Activated naive CD8-positive, alpha-beta T cell treated with anti-CD3 and anti-CD28 coated beads, Interleukin-2, amount 10 ng/mL, durations not matched to agents 7 days and 5 days (primary cell): ENCODE results near the gene SEMA3C. TPM values are rescaled to one million over a fixed set of nuclear protein-coding genes. Genes with fewer than 3 reads are reported as not detected.

Experiments
- ATAC-seq: fragments of 150-1000 bp; cut with Tn5 transposase; one replicate; pipeline ENCODE4 v1.10.0; 2021; ENCODE audit warnings: low read depth, moderate library complexity
- POLR2A ChIA-PET: fragments of 350-600 bp; sonication (Branson Sonifier 250); formaldehyde crosslinking; loops from one replicate; lab custom pipeline; 2021; ENCODE audit warnings: antibody characterized with exemption; lab: Charles Lee
- DNase-seq: peaks from one replicate; pipeline ENCODE4 v3.0.0; 2021
- H3K27ac Mint-ChIP-seq: one replicate; pipeline ENCODE4 v1.8.0; 2022; ENCODE audit warnings: mild to moderate bottlenecking, mixed read lengths
- H3K27me3 Mint-ChIP-seq: one replicate; pipeline ENCODE4 v1.8.0; 2022; ENCODE audit warnings: mild to moderate bottlenecking, moderate library complexity, mixed read lengths
- H3K36me3 Mint-ChIP-seq: one replicate; pipeline ENCODE4 v1.8.0; 2021; ENCODE audit warnings: mild to moderate bottlenecking, mixed read lengths
- H3K4me1 Mint-ChIP-seq: one replicate; pipeline ENCODE4 v1.8.0; 2021; ENCODE audit warnings: mixed read lengths
- H3K4me3 Mint-ChIP-seq: one replicate; pipeline ENCODE4 v1.8.0; 2022; ENCODE audit warnings: mild to moderate bottlenecking, moderate library complexity, mixed read lengths
- H3K9me3 Mint-ChIP-seq: one replicate; pipeline ENCODE4 v1.8.0; 2021; ENCODE audit warnings: mixed read lengths
- total RNA-seq, 2 experiments: library from RNA; stranded (reverse); gene quantifications; one replicate each; pipeline ENCODE4 v1.2.3, GENCODE V29; 2021

SEMA3C gene
- total RNA-seq, 2 experiments from 2014 or later = 0.11 to 0.30 TPM

GRCh38 chr7:80916770-80917741 is 1.8 kb downstream of the SEMA3C start:
- Mint-ChIP-seq H3K27me3 (peaks cover 42% of the 10 kb centered on the region), H3K27ac (no peak overlapping the region), H3K4me3 (no peak overlapping the region), H3K36me3 (no peaks in the 10 kb centered on the region), H3K4me1 (peaks cover 3% of the 10 kb centered on the region), H3K9me3 (no peaks in the 10 kb centered on the region)
- POLR2A ChIA-PET = no interaction called here
- no peak for DNase-seq
- no peak for ATAC-seq

- DNase-seq (no peak), ATAC-seq (no peak)
- no peaks in the 10 kb centered on the region for H3K4me1 Mint-ChIP-seq
- POLR2A ChIA-PET = no interaction called here
- no peak overlapping the region for H3K4me3 Mint-ChIP-seq
- no peak overlapping the region for H3K27ac Mint-ChIP-seq
- H3K9me3 Mint-ChIP-seq = no peaks in the 10 kb centered on the region
- no peaks in the 10 kb centered on the region for H3K36me3 Mint-ChIP-seq
- H3K27me3 Mint-ChIP-seq = peaks cover 2% of the 10 kb centered on the region
These were observed 8.6 kb downstream of the SEMA3C start for GRCh38 chr7:80910228-80910627.

GRCh38 chr7:80908360-80908797 is 10.5 kb downstream of the SEMA3C start:
- POLR2A ChIA-PET = no interaction called here
- Mint-ChIP-seq H3K27ac (no peak overlapping the region), H3K36me3 (no peaks in the 10 kb centered on the region), H3K9me3 (no peaks in the 10 kb centered on the region), H3K4me3 (no peak overlapping the region), H3K27me3 (peaks cover 2% of the 10 kb centered on the region), H3K4me1 (no peaks in the 10 kb centered on the region)
- ATAC-seq = no peak
- no peak for DNase-seq

GRCh38 chr7:80907612-80908011 is 11.2 kb downstream of the SEMA3C start:
- no peak overlapping the region for H3K27ac Mint-ChIP-seq
- H3K36me3 Mint-ChIP-seq = no peaks in the 10 kb centered on the region
- POLR2A ChIA-PET = no interaction called here
- no peaks in the 10 kb centered on the region for H3K4me1 Mint-ChIP-seq
- no peak overlapping the region for H3K4me3 Mint-ChIP-seq
- no peaks in the 10 kb centered on the region for H3K9me3 Mint-ChIP-seq
- H3K27me3 Mint-ChIP-seq = peaks cover 2% of the 10 kb centered on the region
- DNase-seq (no peak), ATAC-seq (no peak)

- no peaks in the 10 kb centered on the region for H3K4me1 Mint-ChIP-seq
- POLR2A ChIA-PET = no interaction called here
- H3K27me3 Mint-ChIP-seq = peaks cover 2% of the 10 kb centered on the region
- no peak overlapping the region for H3K27ac Mint-ChIP-seq
- H3K4me3 Mint-ChIP-seq = no peak overlapping the region
- no peaks in the 10 kb centered on the region for H3K9me3 Mint-ChIP-seq
- DNase-seq = no peak
- no peak for ATAC-seq
- H3K36me3 Mint-ChIP-seq = no peaks in the 10 kb centered on the region
These were observed 11.7 kb downstream of the SEMA3C start for GRCh38 chr7:80907141-80907601.

GRCh38 chr7:80905334-80905733 is 13.5 kb downstream of the SEMA3C start:
- ATAC-seq = no peak
- POLR2A ChIA-PET = no interaction called here
- H3K4me1 Mint-ChIP-seq = no peaks in the 10 kb centered on the region
- H3K27ac Mint-ChIP-seq = no peak overlapping the region
- no peaks in the 10 kb centered on the region for H3K9me3 Mint-ChIP-seq
- no peak overlapping the region for H3K4me3 Mint-ChIP-seq
- no peaks in the 10 kb centered on the region for H3K27me3 Mint-ChIP-seq
- no peak for DNase-seq
- no peaks in the 10 kb centered on the region for H3K36me3 Mint-ChIP-seq

- Mint-ChIP-seq H3K9me3 (no peaks in the 10 kb centered on the region), H3K27me3 (no peaks in the 10 kb centered on the region), H3K4me3 (no peak overlapping the region), H3K36me3 (no peaks in the 10 kb centered on the region), H3K4me1 (no peaks in the 10 kb centered on the region), H3K27ac (no peak overlapping the region)
- POLR2A ChIA-PET = no interaction called here
- DNase-seq (no peak), ATAC-seq (no peak)
These were observed 16.0 kb downstream of the SEMA3C start for GRCh38 chr7:80902716-80903308.

- Mint-ChIP-seq H3K9me3 (no peaks in the 10 kb centered on the region), H3K4me1 (no peaks in the 10 kb centered on the region), H3K27ac (no peak overlapping the region), H3K4me3 (no peak overlapping the region), H3K36me3 (no peaks in the 10 kb centered on the region), H3K27me3 (no peaks in the 10 kb centered on the region)
- no peak for DNase-seq
- POLR2A ChIA-PET = no interaction called here
- ATAC-seq = no peak
These were observed 16.8 kb downstream of the SEMA3C start for GRCh38 chr7:80902019-80902418.

GRCh38 chr7:80900583-80901576 is 18.0 kb downstream of the SEMA3C start:
- ATAC-seq = no peak
- Mint-ChIP-seq H3K4me1 (no peaks in the 10 kb centered on the region), H3K9me3 (no peaks in the 10 kb centered on the region), H3K4me3 (no peak overlapping the region), H3K27ac (no peak overlapping the region), H3K36me3 (no peaks in the 10 kb centered on the region), H3K27me3 (no peaks in the 10 kb centered on the region)
- no peak for DNase-seq
- POLR2A ChIA-PET = no interaction called here

- no peak for ATAC-seq
- Mint-ChIP-seq H3K36me3 (no peaks in the 10 kb centered on the region), H3K27ac (no peak overlapping the region), H3K9me3 (no peaks in the 10 kb centered on the region), H3K27me3 (no peaks in the 10 kb centered on the region), H3K4me1 (no peaks in the 10 kb centered on the region), H3K4me3 (no peak overlapping the region)
- POLR2A ChIA-PET = no interaction called here
- no peak for DNase-seq
These were observed 21.8 kb downstream of the SEMA3C start for GRCh38 chr7:80896906-80897598.

- DNase-seq (no peak), ATAC-seq (no peak)
- no peaks in the 10 kb centered on the region for H3K36me3 Mint-ChIP-seq
- H3K9me3 Mint-ChIP-seq = no peaks in the 10 kb centered on the region
- POLR2A ChIA-PET = no interaction called here
- H3K27me3 Mint-ChIP-seq = no peaks in the 10 kb centered on the region
- no peak overlapping the region for H3K27ac Mint-ChIP-seq
- no peaks in the 10 kb centered on the region for H3K4me1 Mint-ChIP-seq
- no peak overlapping the region for H3K4me3 Mint-ChIP-seq
These were observed 23.8 kb downstream of the SEMA3C start for GRCh38 chr7:80895056-80895455.

- no peak for DNase-seq
- H3K9me3 Mint-ChIP-seq = no peaks in the 10 kb centered on the region
- no peaks in the 10 kb centered on the region for H3K27me3 Mint-ChIP-seq
- H3K27ac Mint-ChIP-seq = no peak overlapping the region
- H3K36me3 Mint-ChIP-seq = no peaks in the 10 kb centered on the region
- POLR2A ChIA-PET = no interaction called here
- no peaks in the 10 kb centered on the region for H3K4me1 Mint-ChIP-seq
- no peak for ATAC-seq
- H3K4me3 Mint-ChIP-seq = no peak overlapping the region
These were observed 27.6 kb downstream of the SEMA3C start for GRCh38 chr7:80891259-80891544.
